GM21381 (cell line): ENCODE results near the gene S1PR4.
A peak's percentile ranks its signal among the peaks of the same experiment; 100 is the strongest.
"Not testable (repeated sequence)": the region's sequence is repeated elsewhere in the genome, so short reads cannot be mapped to it uniquely, and the experiment has no call there.

Experiments used
- ATAC-seq: cut with Tn5 transposase; IDR thresholded peaks from one replicate; pipeline ENCODE4 v1.9.1; 2021; ENCODE audit warnings: mild to moderate bottlenecking, moderate library complexity; ENCODE audit not compliant: unreplicated experiment

The S1PR4 gene

GRCh38 chr19:3151563-3152418, 26.8 kb upstream of the S1PR4 start:
- ATAC-seq: no peak

GRCh38 chr19:3152419-3152780, 26.2 kb upstream of the S1PR4 start:
- ATAC-seq: no peak

GRCh38 chr19:3153286-3154230, 25.0 kb upstream of the S1PR4 start:
- ATAC-seq: no peak

GRCh38 chr19:3154447-3154846, 24.1 kb upstream of the S1PR4 start:
- ATAC-seq: not testable (repeated sequence)

- peak; percentile 81 for ATAC-seq
Measured at GRCh38 chr19:3154957-3155736, 23.4 kb upstream of the S1PR4 start.

- ATAC-seq: no peak
Measured at GRCh38 chr19:3157096-3157845, 21.3 kb upstream of the S1PR4 start.

GRCh38 chr19:3159565-3159964, 19.0 kb upstream of the S1PR4 start:
- ATAC-seq: no peak

GRCh38 chr19:3160219-3160618, 18.4 kb upstream of the S1PR4 start:
- ATAC-seq: no peak

GRCh38 chr19:3161453-3161852, 17.1 kb upstream of the S1PR4 start:
- ATAC-seq: no peak

GRCh38 chr19:3162418-3163229, 15.9 kb upstream of the S1PR4 start:
- ATAC-seq: no peak

GRCh38 chr19:3163230-3163886, 15.2 kb upstream of the S1PR4 start:
- ATAC-seq: no peak

- no peak for ATAC-seq
Measured at GRCh38 chr19:3163943-3164342, 14.6 kb upstream of the S1PR4 start.

GRCh38 chr19:3167533-3168272, 10.9 kb upstream of the S1PR4 start:
- no peak for ATAC-seq

GRCh38 chr19:3171894-3172672, 6.5 kb upstream of the S1PR4 start:
- no peak for ATAC-seq

GRCh38 chr19:3172673-3173000, 5.9 kb upstream of the S1PR4 start:
- not testable (repeated sequence) for ATAC-seq

- ATAC-seq: no peak
Measured at GRCh38 chr19:3175781-3176714, 2.5 kb upstream of the S1PR4 start.
